K562 (cell line): ENCODE measurements around the gene RPL22. TPM values are rescaled to one million over a fixed set of nuclear protein-coding genes. Genes with fewer than 3 reads are reported as not detected.

Experiments
- ARNT ChIP-seq, 2 experiments: fragments of 450-650 bp; IDR thresholded peaks; 2 replicates each; pipeline ENCODE4 v1.6.1; 2016; ENCODE audit warnings: mild to moderate bottlenecking in 1 of 2
- CHD4 ChIP-seq: fragments of 200-600 bp; sonication (generic); IDR thresholded peaks from 3 replicates; pipeline ENCODE4 v1.6.1; 2012; ENCODE audit warnings: low read depth, mild to moderate bottlenecking, mixed read lengths, low read length, inconsistent platforms; ENCODE audit not compliant: insufficient read depth, insufficient replicate concordance, poor library complexity, severe bottlenecking
- CXXC5 ChIP-seq: fragments of 250-450 bp; sonication (Bioruptor Pico); IDR thresholded peaks from 2 replicates; pipeline ENCODE4 v1.8.0; 2022; ENCODE audit warnings: inconsistent platforms, mild to moderate bottlenecking, moderate library complexity
- PHF8 ChIP-seq: fragments of 200-600 bp; sonication (generic); IDR thresholded peaks from 2 replicates; pipeline ENCODE4 v1.6.1; 2012; ENCODE audit warnings: mixed run types, mild to moderate bottlenecking, inconsistent platforms, low read length, moderate library complexity, borderline replicate concordance
- SMAD4 ChIP-seq: fragments of 250-450 bp; sonication (Bioruptor Pico); conservative IDR thresholded peaks from 2 replicates; pipeline ENCODE4 v1.8.0; 2021; ENCODE audit warnings: inconsistent platforms, mild to moderate bottlenecking, moderate library complexity
- TBP ChIP-seq: optimal IDR thresholded peaks from 2 replicates; pipeline ENCODE3; 2011; ENCODE audit warnings: low read depth, low read length, improper control_type of control experiment
- ZNF239 ChIP-seq: fragments of 250-450 bp; sonication (Bioruptor Pico); IDR thresholded peaks from 2 replicates; pipeline ENCODE4 v1.4.0; 2020; ENCODE audit warnings: mild to moderate bottlenecking
- ZNF583 ChIP-seq: fragments of 250-450 bp; sonication (Bioruptor Pico); IDR thresholded peaks from 2 replicates; pipeline ENCODE4 v1.4.0; 2020
- polyA plus RNA-seq, 8 experiments: library from polyadenylated mRNA; depleted of rRNA in 4 of 8; stranded (reverse) in 5 of 8; unstranded in 3 of 8; fragments of >200 nt; fragmentation: Nextera tagmentation in 2 of 8; fragmentation: Illumina TruSeq in 1 of 8; extraction: Ambion mirVana in 2 of 8; extraction: Trizol in 1 of 8; gene quantifications; 2 replicates each; pipeline versions ENCODE4 v1.2.1 to v1.2.3, GENCODE V29; 2011 to 2014; ENCODE audit warnings: inconsistent platforms in 1 of 8, missing spikeins in 1 of 8
- total RNA-seq, 7 experiments: library from RNA; depleted of rRNA in 6 of 7; stranded (reverse); fragments of >200 nt in 6 of 7; fragmentation: Illumina TruSeq in 2 of 7; extraction: Trizol in 2 of 7; gene quantifications; 2 replicates each; pipeline versions ENCODE4 v1.2.1 to v1.2.3, GENCODE V29; 2011 to 2021; ENCODE audit warnings: low replicate concordance in 1 of 7
- TF ChIP-seq, protein P1 (sequence below): fragments of 450-650 bp; IDR thresholded peaks from 2 replicates; pipeline ENCODE4 v1.6.1; 2016; ENCODE audit warnings: mild to moderate bottlenecking, moderate library complexity
- TF ChIP-seq, protein P2 (sequence below): sonication (generic); formaldehyde crosslinking; IDR thresholded peaks from 2 replicates; pipeline ENCODE4 v1.8.1; 2023; ENCODE audit warnings: mild to moderate bottlenecking, missing genetic modification reagents, moderate library complexity
- TF ChIP-seq, protein P3 (sequence below): sonication (generic); formaldehyde crosslinking; IDR thresholded peaks from 2 replicates; pipeline ENCODE4 v1.4.0; 2020; ENCODE audit warnings: mild to moderate bottlenecking, missing genetic modification reagents

RPL22 gene
- total and polyA plus RNA-seq, 9 of the 15 experiments (the other 6 are each of a cell fraction or from before 2014, with no cell fraction given), result 467 to 1,165 (median 607) TPM

DNA sequence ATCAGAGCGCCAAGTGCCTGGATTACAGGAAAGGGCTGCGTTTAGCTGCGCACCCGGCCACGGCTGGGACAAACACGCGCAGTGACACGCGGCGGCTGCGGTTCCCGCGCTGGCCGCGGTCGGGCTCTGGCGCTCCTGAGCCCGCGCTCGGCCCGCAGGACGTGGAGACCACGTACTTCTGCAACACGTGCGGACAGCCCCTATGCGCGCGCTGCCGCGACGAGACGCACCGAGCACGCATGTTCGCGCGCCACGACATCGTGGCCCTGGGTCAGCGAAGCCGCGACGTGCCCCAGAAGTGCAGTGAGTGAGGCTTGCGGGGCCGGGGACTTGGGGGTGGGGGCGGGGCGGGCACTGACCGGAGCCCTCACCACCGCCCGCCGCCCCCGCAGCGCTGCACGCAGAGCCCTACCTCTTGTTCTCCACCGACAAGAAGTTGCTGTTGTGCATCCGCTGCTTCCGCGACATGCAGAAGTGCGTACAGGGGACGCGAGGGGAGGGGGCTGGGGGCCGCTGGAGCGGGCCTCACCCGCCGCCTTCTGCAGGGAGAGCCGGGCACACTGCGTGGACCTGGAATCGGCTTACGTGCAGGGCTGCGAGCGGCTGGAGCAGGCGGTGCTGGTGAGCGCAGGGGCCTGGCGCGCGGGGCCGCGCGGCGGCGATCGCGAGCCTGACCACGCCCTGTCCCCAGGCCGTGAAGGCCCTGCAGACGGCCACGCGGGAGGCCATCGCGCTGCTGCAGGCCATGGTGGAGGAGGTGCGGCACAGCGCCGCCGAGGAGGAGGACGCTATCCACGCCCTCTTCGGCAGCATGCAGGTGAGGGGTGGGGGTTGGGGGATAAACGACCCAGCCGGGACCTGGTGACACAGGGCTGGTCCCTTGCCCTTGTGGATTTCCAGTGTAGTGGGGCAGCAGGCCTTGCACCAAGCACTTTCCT is 9.6 kb upstream of the RPL22 start (continued):
- TF ChIP-seq, protein P1, sequence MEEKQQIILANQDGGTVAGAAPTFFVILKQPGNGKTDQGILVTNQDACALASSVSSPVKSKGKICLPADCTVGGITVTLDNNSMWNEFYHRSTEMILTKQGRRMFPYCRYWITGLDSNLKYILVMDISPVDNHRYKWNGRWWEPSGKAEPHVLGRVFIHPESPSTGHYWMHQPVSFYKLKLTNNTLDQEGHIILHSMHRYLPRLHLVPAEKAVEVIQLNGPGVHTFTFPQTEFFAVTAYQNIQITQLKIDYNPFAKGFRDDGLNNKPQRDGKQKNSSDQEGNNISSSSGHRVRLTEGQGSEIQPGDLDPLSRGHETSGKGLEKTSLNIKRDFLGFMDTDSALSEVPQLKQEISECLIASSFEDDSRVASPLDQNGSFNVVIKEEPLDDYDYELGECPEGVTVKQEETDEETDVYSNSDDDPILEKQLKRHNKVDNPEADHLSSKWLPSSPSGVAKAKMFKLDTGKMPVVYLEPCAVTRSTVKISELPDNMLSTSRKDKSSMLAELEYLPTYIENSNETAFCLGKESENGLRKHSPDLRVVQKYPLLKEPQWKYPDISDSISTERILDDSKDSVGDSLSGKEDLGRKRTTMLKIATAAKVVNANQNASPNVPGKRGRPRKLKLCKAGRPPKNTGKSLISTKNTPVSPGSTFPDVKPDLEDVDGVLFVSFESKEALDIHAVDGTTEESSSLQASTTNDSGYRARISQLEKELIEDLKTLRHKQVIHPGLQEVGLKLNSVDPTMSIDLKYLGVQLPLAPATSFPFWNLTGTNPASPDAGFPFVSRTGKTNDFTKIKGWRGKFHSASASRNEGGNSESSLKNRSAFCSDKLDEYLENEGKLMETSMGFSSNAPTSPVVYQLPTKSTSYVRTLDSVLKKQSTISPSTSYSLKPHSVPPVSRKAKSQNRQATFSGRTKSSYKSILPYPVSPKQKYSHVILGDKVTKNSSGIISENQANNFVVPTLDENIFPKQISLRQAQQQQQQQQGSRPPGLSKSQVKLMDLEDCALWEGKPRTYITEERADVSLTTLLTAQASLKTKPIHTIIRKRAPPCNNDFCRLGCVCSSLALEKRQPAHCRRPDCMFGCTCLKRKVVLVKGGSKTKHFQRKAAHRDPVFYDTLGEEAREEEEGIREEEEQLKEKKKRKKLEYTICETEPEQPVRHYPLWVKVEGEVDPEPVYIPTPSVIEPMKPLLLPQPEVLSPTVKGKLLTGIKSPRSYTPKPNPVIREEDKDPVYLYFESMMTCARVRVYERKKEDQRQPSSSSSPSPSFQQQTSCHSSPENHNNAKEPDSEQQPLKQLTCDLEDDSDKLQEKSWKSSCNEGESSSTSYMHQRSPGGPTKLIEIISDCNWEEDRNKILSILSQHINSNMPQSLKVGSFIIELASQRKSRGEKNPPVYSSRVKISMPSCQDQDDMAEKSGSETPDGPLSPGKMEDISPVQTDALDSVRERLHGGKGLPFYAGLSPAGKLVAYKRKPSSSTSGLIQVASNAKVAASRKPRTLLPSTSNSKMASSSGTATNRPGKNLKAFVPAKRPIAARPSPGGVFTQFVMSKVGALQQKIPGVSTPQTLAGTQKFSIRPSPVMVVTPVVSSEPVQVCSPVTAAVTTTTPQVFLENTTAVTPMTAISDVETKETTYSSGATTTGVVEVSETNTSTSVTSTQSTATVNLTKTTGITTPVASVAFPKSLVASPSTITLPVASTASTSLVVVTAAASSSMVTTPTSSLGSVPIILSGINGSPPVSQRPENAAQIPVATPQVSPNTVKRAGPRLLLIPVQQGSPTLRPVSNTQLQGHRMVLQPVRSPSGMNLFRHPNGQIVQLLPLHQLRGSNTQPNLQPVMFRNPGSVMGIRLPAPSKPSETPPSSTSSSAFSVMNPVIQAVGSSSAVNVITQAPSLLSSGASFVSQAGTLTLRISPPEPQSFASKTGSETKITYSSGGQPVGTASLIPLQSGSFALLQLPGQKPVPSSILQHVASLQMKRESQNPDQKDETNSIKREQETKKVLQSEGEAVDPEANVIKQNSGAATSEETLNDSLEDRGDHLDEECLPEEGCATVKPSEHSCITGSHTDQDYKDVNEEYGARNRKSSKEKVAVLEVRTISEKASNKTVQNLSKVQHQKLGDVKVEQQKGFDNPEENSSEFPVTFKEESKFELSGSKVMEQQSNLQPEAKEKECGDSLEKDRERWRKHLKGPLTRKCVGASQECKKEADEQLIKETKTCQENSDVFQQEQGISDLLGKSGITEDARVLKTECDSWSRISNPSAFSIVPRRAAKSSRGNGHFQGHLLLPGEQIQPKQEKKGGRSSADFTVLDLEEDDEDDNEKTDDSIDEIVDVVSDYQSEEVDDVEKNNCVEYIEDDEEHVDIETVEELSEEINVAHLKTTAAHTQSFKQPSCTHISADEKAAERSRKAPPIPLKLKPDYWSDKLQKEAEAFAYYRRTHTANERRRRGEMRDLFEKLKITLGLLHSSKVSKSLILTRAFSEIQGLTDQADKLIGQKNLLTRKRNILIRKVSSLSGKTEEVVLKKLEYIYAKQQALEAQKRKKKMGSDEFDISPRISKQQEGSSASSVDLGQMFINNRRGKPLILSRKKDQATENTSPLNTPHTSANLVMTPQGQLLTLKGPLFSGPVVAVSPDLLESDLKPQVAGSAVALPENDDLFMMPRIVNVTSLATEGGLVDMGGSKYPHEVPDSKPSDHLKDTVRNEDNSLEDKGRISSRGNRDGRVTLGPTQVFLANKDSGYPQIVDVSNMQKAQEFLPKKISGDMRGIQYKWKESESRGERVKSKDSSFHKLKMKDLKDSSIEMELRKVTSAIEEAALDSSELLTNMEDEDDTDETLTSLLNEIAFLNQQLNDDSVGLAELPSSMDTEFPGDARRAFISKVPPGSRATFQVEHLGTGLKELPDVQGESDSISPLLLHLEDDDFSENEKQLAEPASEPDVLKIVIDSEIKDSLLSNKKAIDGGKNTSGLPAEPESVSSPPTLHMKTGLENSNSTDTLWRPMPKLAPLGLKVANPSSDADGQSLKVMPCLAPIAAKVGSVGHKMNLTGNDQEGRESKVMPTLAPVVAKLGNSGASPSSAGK, result peak; percentile 93
- TF ChIP-seq PHF8 (peak; percentile 70; the same call in 1 of the 2 replicates), CXXC5 (CRISPR knock-in tag) (peak; percentile 95), SMAD4 (CRISPR knock-in tag) (peak; percentile 51), CHD4 (no peak), ZNF239 (CRISPR knock-in tag) (no peak), ARNT (IDR thresholded peaks at IDR 0.05) (no peak), TBP (peak; percentile 58), ZNF583 (0 out of 2 replicates have a peak, but pooled peaks have one; percentile 34)
- TF ChIP-seq, protein P2, sequence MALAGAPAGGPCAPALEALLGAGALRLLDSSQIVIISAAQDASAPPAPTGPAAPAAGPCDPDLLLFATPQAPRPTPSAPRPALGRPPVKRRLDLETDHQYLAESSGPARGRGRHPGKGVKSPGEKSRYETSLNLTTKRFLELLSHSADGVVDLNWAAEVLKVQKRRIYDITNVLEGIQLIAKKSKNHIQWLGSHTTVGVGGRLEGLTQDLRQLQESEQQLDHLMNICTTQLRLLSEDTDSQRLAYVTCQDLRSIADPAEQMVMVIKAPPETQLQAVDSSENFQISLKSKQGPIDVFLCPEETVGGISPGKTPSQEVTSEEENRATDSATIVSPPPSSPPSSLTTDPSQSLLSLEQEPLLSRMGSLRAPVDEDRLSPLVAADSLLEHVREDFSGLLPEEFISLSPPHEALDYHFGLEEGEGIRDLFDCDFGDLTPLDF (CRISPR knock-in tag), result peak; percentile 69
- TF ChIP-seq, protein P3, sequence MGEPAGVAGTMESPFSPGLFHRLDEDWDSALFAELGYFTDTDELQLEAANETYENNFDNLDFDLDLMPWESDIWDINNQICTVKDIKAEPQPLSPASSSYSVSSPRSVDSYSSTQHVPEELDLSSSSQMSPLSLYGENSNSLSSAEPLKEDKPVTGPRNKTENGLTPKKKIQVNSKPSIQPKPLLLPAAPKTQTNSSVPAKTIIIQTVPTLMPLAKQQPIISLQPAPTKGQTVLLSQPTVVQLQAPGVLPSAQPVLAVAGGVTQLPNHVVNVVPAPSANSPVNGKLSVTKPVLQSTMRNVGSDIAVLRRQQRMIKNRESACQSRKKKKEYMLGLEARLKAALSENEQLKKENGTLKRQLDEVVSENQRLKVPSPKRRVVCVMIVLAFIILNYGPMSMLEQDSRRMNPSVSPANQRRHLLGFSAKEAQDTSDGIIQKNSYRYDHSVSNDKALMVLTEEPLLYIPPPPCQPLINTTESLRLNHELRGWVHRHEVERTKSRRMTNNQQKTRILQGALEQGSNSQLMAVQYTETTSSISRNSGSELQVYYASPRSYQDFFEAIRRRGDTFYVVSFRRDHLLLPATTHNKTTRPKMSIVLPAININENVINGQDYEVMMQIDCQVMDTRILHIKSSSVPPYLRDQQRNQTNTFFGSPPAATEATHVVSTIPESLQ (CRISPR knock-in tag), result 0 out of 2 replicates have a peak, but pooled peaks have one; percentile 33
